ENCODE measurements around the gene SUSD4. TPM values are rescaled to one million over a fixed set of nuclear protein-coding genes. Genes with fewer than 3 reads are reported as not detected.

Gene SUSD4
- total RNA-seq, 1 experiment from 2014 or later, result 3.2 TPM

DNA sequence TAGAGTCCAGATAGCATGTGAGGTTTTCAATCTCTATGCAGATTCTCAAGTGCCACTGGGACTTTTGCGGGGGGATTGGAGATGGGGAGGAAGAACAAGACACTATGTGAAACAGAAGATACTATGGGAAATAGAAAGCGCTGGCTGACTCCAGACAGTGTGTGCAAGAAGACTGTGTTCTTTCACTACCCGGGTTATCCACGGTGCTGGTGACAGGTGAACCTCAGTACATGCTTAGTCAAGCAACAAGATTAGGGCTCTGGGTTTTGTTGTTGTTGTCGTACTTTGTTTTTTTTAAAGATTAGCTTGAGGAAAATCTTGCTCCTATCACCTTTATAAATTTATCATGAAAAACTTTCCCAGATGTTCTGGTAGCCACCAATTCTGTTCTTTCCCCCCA is 56.4 kb downstream of the SUSD4 start:
- TF ChIP-seq EZH2 (IDR thresholded peaks at IDR 0.05; ENCODE audit: low read depth), result no peak
- no peak for TF ChIP-seq CTCF (conservative IDR thresholded peaks at IDR 0.05)
- Histone ChIP-seq H3K36me3 (ENCODE audit: low read depth) (no peaks in the 10 kb centered on the region), H3K4me3 (no peak overlapping the region), H3K9me2 (ENCODE audit: insufficient read depth) (no peaks in the 10 kb centered on the region), H4K20me1 (ENCODE audit: insufficient read depth) (no peaks in the 10 kb centered on the region), H3K9me3 (ENCODE audit: insufficient read depth, low read depth) (no peaks in the 10 kb centered on the region), H3K4me1 (replicated peaks; ENCODE audit: insufficient read depth) (no peaks in the 10 kb centered on the region), H3F3A (ENCODE audit: insufficient read depth, low read depth) (no peaks in the 10 kb centered on the region), H3K4me2 (no peak overlapping the region), H3K27me3 (ENCODE audit: insufficient read depth, low read depth) (no peaks in the 10 kb centered on the region), H3K27ac (no peak overlapping the region), H2AFZ (no peak overlapping the region), H3K79me2 (ENCODE audit: low read depth) (no peaks in the 10 kb centered on the region)
- no TSS peak for BruUV-seq (replicated peaks)
- CTCF ChIA-PET, result no interaction called here
- no peak for DNase-seq
- POLR2A ChIA-PET (ENCODE audit: unreplicated experiment), result no interaction called here
- intact Hi-C loops (cut with micrococcal nuclease; ENCODE audit: unreplicated experiment), result no loop called here

DNA sequence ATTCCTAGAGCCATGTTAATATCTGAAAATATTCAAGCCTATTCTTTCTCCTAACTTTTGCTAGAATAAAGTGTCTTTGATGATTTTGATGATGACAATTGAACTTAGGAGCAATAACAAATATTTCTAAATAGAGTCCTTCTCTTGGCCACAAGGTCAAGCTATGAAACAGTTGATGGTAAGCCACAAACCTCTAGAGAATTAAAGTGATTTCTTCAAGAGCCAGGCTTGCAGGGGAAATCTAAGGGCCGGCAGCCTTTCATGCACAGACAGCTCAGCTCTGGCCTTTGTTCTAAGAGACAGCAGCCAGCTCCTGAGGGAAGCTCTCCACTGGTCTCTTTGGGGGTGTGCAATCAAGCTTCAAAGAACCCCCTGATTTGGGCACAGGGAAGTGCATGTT is 59.0 kb downstream of the SUSD4 start:
- BruUV-seq (replicated peaks), result no TSS peak

DNA sequence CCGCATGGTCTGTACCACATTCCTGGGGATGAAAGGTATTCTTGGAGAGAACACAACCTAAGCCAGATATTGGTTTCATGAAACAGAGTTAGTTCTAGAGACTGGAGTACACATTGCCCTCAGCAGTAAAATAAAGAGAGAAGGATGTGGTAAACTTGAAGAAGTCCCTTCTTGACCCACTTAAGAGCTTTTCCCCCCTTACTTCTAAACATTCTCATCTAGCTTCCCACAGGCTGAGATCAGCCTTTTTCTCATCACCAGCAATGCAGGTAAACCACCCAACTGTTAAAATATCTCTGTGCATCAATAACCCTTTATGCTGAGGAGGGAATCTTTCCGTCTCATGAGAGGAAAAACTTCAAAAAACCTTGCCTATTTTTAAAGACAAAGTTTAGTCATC is 62.6 kb downstream of the SUSD4 start:
- Histone ChIP-seq H3K9me2 (ENCODE audit: insufficient read depth) (no peaks in the 10 kb centered on the region), H3K36me3 (ENCODE audit: low read depth) (no peaks in the 10 kb centered on the region), H3K27me3 (ENCODE audit: insufficient read depth, low read depth) (no peaks in the 10 kb centered on the region; the same call in 1 of the 2 replicates), H3K4me3 (no peak overlapping the region), H2AFZ (no peak overlapping the region), H3K27ac (no peak overlapping the region), H3K4me2 (no peak overlapping the region), H3K9me3 (ENCODE audit: insufficient read depth, low read depth) (no peaks in the 10 kb centered on the region), H3F3A (ENCODE audit: insufficient read depth, low read depth) (no peaks in the 10 kb centered on the region), H3K79me2 (ENCODE audit: low read depth) (no peaks in the 10 kb centered on the region), H3K4me1 (replicated peaks; ENCODE audit: insufficient read depth) (no peaks in the 10 kb centered on the region), H4K20me1 (ENCODE audit: insufficient read depth) (no peaks in the 10 kb centered on the region)
- ChIA-PET CTCF (no interaction called here), POLR2A (ENCODE audit: unreplicated experiment) (no interaction called here)
- no TSS peak for BruUV-seq (replicated peaks)
- DNase-seq, result no peak
- no peak for TF ChIP-seq CTCF (conservative IDR thresholded peaks at IDR 0.05)
- TF ChIP-seq EZH2 (IDR thresholded peaks at IDR 0.05; ENCODE audit: low read depth), result no peak
- intact Hi-C loops (cut with micrococcal nuclease; ENCODE audit: unreplicated experiment), result no loop called here

More for the DNA sequence above, 59.0 kb downstream of the SUSD4 start:
- ChIA-PET POLR2A (ENCODE audit: unreplicated experiment) (no interaction called here), CTCF (no interaction called here)
- DNase-seq, result no peak
- no peaks in the 10 kb centered on the region for H3K4me1 ChIP-seq (replicated peaks; ENCODE audit: insufficient read depth)
- no peak overlapping the region for H2AFZ ChIP-seq
- H3K36me3 ChIP-seq (ENCODE audit: low read depth), result no peaks in the 10 kb centered on the region
- no peaks in the 10 kb centered on the region for H3F3A ChIP-seq (ENCODE audit: insufficient read depth, low read depth)
- intact Hi-C loops (cut with micrococcal nuclease; ENCODE audit: unreplicated experiment), result no loop called here
- no peak overlapping the region for H3K4me2 ChIP-seq
- H3K9me3 ChIP-seq (ENCODE audit: insufficient read depth, low read depth), result no peaks in the 10 kb centered on the region
- no peak overlapping the region for H3K27ac ChIP-seq
- H3K79me2 ChIP-seq (ENCODE audit: low read depth), result no peaks in the 10 kb centered on the region
- H3K27me3 ChIP-seq (ENCODE audit: insufficient read depth, low read depth), result no peaks in the 10 kb centered on the region
- no peaks in the 10 kb centered on the region for H4K20me1 ChIP-seq (ENCODE audit: insufficient read depth)
- H3K4me3 ChIP-seq, result no peak overlapping the region
- TF ChIP-seq EZH2 (IDR thresholded peaks at IDR 0.05; ENCODE audit: low read depth) (no peak), CTCF (conservative IDR thresholded peaks at IDR 0.05) (no peak)
- no peaks in the 10 kb centered on the region for H3K9me2 ChIP-seq (ENCODE audit: insufficient read depth)

Data from PC-9 (cell line).